Body of pancreas (tissue), 4 donors: ENCODE results near the gene LRSAM1.

ENCODE experiments used
- CTCF ChIP-seq, 7 experiments: fragments of 450-650 bp in 4 of 7; fragments of 200-600 bp in 3 of 7; sonication (generic) in 3 of 7; IDR thresholded peaks; one replicate each; pipeline ENCODE4 v1.5.1; 2016 to 2019; ENCODE audit warnings: antibody characterized with exemption in 7 of 7
- POLR2A ChIP-seq, 3 donors: fragments of 450-650 bp; IDR thresholded peaks; one replicate each; pipeline ENCODE4 v1.6.1; 2016; ENCODE audit warnings: antibody characterized with exemption in 3 of 3, mild to moderate bottlenecking in 2 of 3

- TF ChIP-seq POLR2A (IDR thresholded peaks at IDR 0.05), result no peak
- TF ChIP-seq CTCF (IDR thresholded peaks at IDR 0.05), result no peak
Observed at GRCh38 chr9:127502706-127503378, 51.5 kb downstream of the LRSAM1 start.
